Astrocyte (in vitro differentiated cells and primary cell): ENCODE measurements around the gene VCAM1.

Experiments used
- EZH2 ChIP-seq: IDR thresholded peaks from 2 replicates; pipeline ENCODE4 v1.6.1; 2012; ENCODE audit warnings: mild to moderate bottlenecking, low read length, inconsistent platforms; ENCODE audit not compliant: insufficient read depth
- TF ChIP-seq, protein P1 (sequence below): IDR thresholded peaks from 2 replicates; pipeline ENCODE4 v1.5.1; 2011; ENCODE audit warnings: low read depth, mild to moderate bottlenecking, inconsistent platforms, low read length, moderate library complexity; ENCODE audit not compliant: insufficient read depth

- TF ChIP-seq, protein P1, sequence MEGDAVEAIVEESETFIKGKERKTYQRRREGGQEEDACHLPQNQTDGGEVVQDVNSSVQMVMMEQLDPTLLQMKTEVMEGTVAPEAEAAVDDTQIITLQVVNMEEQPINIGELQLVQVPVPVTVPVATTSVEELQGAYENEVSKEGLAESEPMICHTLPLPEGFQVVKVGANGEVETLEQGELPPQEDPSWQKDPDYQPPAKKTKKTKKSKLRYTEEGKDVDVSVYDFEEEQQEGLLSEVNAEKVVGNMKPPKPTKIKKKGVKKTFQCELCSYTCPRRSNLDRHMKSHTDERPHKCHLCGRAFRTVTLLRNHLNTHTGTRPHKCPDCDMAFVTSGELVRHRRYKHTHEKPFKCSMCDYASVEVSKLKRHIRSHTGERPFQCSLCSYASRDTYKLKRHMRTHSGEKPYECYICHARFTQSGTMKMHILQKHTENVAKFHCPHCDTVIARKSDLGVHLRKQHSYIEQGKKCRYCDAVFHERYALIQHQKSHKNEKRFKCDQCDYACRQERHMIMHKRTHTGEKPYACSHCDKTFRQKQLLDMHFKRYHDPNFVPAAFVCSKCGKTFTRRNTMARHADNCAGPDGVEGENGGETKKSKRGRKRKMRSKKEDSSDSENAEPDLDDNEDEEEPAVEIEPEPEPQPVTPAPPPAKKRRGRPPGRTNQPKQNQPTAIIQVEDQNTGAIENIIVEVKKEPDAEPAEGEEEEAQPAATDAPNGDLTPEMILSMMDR, result no peak
- no peak for TF ChIP-seq EZH2
Measured at GRCh38 chr1:100720751-100721150, 1.2 kb downstream of the VCAM1 start.
